Hepatocyte (in vitro differentiated cells): Measurements from ENCODE around the gene STK10.
A peak's percentile ranks its signal among the peaks of the same experiment; 100 is the strongest.

Experiments used
- EZH2 ChIP-seq: fragments of 200-600 bp; sonication (generic); IDR thresholded peaks from 2 replicates; pipeline ENCODE4 v1.6.1; 2016; ENCODE audit warnings: antibody characterized with exemption, mild to moderate bottlenecking, borderline replicate concordance
- EZH2phosphoT487 ChIP-seq: fragments of 200-600 bp; sonication (generic); IDR thresholded peaks from one replicate; pipeline ENCODE4 v1.6.1; 2018; ENCODE audit warnings: antibody characterized with exemption, mild to moderate bottlenecking, low read depth, moderate library complexity; ENCODE audit not compliant: unreplicated experiment, severe bottlenecking
- TF ChIP-seq, protein P1 (sequence below): fragments of 200-600 bp; sonication (generic); IDR thresholded peaks from 2 replicates; pipeline ENCODE4 v1.5.1; 2016; ENCODE audit warnings: antibody characterized with exemption, mild to moderate bottlenecking; ENCODE audit not compliant: poor library complexity

DNA sequence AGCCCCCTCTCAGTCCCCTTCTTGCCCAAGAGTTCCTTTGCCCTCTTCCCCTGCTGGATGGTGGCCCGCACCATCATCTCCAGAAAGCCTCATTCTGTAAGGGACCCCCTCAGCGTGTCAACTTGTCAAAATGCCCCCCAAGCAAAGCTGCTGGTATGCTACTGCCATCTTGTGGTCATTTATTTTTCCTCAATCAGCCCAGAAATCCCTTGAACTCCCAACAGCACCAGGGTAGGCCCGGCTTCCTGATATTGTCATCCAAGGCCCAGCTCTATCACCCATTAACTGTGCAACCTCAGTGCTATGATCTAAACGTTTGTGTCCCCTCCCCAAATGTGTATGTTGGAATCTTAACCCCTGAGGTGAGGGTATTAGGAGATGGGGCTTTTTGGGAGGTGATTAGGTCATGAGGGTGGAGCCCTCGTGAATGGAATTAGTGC lies 128.3 kb downstream of the STK10 start:
- TF ChIP-seq, protein P1, sequence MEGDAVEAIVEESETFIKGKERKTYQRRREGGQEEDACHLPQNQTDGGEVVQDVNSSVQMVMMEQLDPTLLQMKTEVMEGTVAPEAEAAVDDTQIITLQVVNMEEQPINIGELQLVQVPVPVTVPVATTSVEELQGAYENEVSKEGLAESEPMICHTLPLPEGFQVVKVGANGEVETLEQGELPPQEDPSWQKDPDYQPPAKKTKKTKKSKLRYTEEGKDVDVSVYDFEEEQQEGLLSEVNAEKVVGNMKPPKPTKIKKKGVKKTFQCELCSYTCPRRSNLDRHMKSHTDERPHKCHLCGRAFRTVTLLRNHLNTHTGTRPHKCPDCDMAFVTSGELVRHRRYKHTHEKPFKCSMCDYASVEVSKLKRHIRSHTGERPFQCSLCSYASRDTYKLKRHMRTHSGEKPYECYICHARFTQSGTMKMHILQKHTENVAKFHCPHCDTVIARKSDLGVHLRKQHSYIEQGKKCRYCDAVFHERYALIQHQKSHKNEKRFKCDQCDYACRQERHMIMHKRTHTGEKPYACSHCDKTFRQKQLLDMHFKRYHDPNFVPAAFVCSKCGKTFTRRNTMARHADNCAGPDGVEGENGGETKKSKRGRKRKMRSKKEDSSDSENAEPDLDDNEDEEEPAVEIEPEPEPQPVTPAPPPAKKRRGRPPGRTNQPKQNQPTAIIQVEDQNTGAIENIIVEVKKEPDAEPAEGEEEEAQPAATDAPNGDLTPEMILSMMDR = peak; percentile 57
- TF ChIP-seq EZH2 (no peak), EZH2phosphoT487 (no peak)
